T-helper 1 cell treated with Interleukin-12 subunit alpha and Interleukin-12 subunit beta and Interleukin-4 antibody, amounts not matched to agents 30 μg/mL and 1 μg/mL, for 36 hours (primary cell): ENCODE results near the gene THRB.

ENCODE experiments used
- H3K27ac Mint-ChIP-seq: one replicate; pipeline ENCODE4 v1.8.0; 2021; ENCODE audit warnings: mild to moderate bottlenecking, mixed read lengths
- H3K27me3 Mint-ChIP-seq: one replicate; pipeline ENCODE4 v1.8.0; 2021; ENCODE audit warnings: low read depth, mixed read lengths
- H3K36me3 Mint-ChIP-seq: one replicate; pipeline ENCODE4 v1.8.0; 2021; ENCODE audit warnings: low read depth, mixed read lengths
- H3K4me1 Mint-ChIP-seq: one replicate; pipeline ENCODE4 v1.8.0; 2021; ENCODE audit warnings: low read depth, mixed read lengths
- H3K4me3 Mint-ChIP-seq: one replicate; pipeline ENCODE4 v1.8.0; 2021; ENCODE audit warnings: mild to moderate bottlenecking, moderate library complexity, mixed read lengths
- H3K9me3 Mint-ChIP-seq: one replicate; pipeline ENCODE4 v1.8.0; 2021; ENCODE audit warnings: mixed read lengths

THRB gene

DNA sequence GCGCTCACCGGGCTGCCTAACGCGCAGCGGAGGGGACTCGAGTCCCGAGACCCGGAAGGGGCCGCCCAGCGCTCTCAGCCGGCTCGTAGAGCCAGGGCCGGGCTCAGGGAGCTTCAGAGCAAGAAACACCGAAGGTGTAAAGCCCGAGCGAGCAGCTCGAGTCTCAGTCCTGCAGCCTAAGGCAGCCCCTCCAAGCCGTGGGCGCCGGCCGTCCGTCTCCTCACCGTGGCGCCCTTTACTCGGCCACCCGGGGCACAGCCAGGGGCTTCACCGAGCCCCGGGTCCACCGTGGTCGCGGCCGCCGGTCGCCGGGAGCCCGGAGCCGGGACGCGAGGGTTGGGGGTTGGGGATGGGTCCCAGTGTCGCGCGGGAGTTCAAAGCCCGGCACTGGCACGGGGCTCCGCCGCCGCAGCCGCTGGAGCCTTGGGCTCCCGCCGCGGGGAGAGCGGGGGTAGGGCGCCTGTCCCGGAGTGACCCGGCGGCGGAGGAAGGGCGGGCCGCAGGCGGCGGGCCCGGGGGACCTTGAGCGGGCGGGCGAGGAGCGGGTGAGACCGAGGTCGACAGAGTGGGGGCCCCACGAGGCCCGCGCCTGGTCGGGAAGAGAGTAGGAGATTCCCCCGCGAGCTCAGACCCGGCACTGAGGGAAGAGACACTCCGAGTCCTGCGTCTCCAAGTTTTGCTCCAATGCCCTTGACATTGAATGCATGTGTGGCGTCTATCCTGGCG lies 26.9 kb upstream of the THRB start:
- Mint-ChIP-seq H3K27me3 (peaks cover 45% of the 10 kb centered on the region), H3K27ac (no peak overlapping the region), H3K9me3 (no peaks in the 10 kb centered on the region)

GRCh38 chr3:24520976-24521419 lies 26.3 kb upstream of the THRB start:
- H3K4me1 Mint-ChIP-seq = peaks cover 2% of the 10 kb centered on the region
- H3K36me3 Mint-ChIP-seq = peaks cover 3% of the 10 kb centered on the region
- no peak overlapping the region for H3K4me3 Mint-ChIP-seq
- peaks cover 45% of the 10 kb centered on the region for H3K27me3 Mint-ChIP-seq
- H3K27ac Mint-ChIP-seq = no peak overlapping the region
- H3K9me3 Mint-ChIP-seq = no peaks in the 10 kb centered on the region

More for the DNA sequence above, 26.9 kb upstream of the THRB start:
- H3K4me1 Mint-ChIP-seq = peaks cover 2% of the 10 kb centered on the region
- no peak overlapping the region for H3K4me3 Mint-ChIP-seq
- peaks cover 3% of the 10 kb centered on the region for H3K36me3 Mint-ChIP-seq

- H3K27ac Mint-ChIP-seq = no peak overlapping the region
- no peaks in the 10 kb centered on the region for H3K9me3 Mint-ChIP-seq
- H3K4me1 Mint-ChIP-seq = peaks cover 2% of the 10 kb centered on the region
- peaks cover 45% of the 10 kb centered on the region for H3K27me3 Mint-ChIP-seq
- peaks cover 3% of the 10 kb centered on the region for H3K36me3 Mint-ChIP-seq
- no peak overlapping the region for H3K4me3 Mint-ChIP-seq
Measured at GRCh38 chr3:24520101-24520495, 25.4 kb upstream of the THRB start.

- Mint-ChIP-seq H3K36me3 (peaks cover 3% of the 10 kb centered on the region), H3K4me3 (no peak overlapping the region), H3K4me1 (peaks cover 2% of the 10 kb centered on the region), H3K27me3 (peaks cover 45% of the 10 kb centered on the region), H3K9me3 (no peaks in the 10 kb centered on the region), H3K27ac (no peak overlapping the region)
Measured at GRCh38 chr3:24519368-24520100, 24.9 kb upstream of the THRB start.

- H3K9me3 Mint-ChIP-seq = no peaks in the 10 kb centered on the region
- H3K4me1 Mint-ChIP-seq = peaks cover 2% of the 10 kb centered on the region
- peaks cover 44% of the 10 kb centered on the region for H3K27me3 Mint-ChIP-seq
- no peak overlapping the region for H3K27ac Mint-ChIP-seq
- no peak overlapping the region for H3K4me3 Mint-ChIP-seq
- H3K36me3 Mint-ChIP-seq = peaks cover 3% of the 10 kb centered on the region
Measured at GRCh38 chr3:24518990-24519367, 24.3 kb upstream of the THRB start.

DNA sequence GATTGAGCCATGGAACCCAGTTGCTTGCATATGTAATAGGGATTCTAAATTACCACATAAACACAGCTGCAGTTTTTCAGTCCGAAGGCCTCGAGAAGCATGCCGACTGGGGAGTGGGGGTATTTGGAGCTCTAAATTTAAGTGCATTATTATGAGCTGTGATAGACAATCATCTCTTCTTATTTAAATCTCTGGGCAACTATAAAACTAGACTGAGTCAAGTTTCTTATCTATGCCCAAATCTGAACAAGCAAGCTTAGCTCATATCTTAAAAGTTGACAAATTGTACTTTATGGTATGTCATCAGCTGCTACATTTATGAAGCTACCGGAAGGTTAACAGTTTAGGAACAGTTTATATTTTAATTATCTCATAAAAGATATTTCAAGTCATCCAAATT lies 19.5 kb upstream of the THRB start:
- Mint-ChIP-seq H3K27me3 (peaks cover 8% of the 10 kb centered on the region), H3K9me3 (no peaks in the 10 kb centered on the region), H3K4me3 (no peak overlapping the region), H3K4me1 (no peaks in the 10 kb centered on the region), H3K27ac (no peak overlapping the region), H3K36me3 (no peaks in the 10 kb centered on the region)

GRCh38 chr3:24513463-24513862 lies 18.8 kb upstream of the THRB start:
- H3K4me1 Mint-ChIP-seq = no peaks in the 10 kb centered on the region
- no peaks in the 10 kb centered on the region for H3K9me3 Mint-ChIP-seq
- H3K4me3 Mint-ChIP-seq = no peak overlapping the region
- no peak overlapping the region for H3K27ac Mint-ChIP-seq
- H3K27me3 Mint-ChIP-seq = peaks cover 6% of the 10 kb centered on the region
- no peaks in the 10 kb centered on the region for H3K36me3 Mint-ChIP-seq

- no peaks in the 10 kb centered on the region for H3K9me3 Mint-ChIP-seq
- peaks cover 6% of the 10 kb centered on the region for H3K27me3 Mint-ChIP-seq
- no peak overlapping the region for H3K27ac Mint-ChIP-seq
- H3K4me1 Mint-ChIP-seq = no peaks in the 10 kb centered on the region
- no peak overlapping the region for H3K4me3 Mint-ChIP-seq
- no peaks in the 10 kb centered on the region for H3K36me3 Mint-ChIP-seq
Measured at GRCh38 chr3:24512564-24513197, 18.0 kb upstream of the THRB start.

DNA sequence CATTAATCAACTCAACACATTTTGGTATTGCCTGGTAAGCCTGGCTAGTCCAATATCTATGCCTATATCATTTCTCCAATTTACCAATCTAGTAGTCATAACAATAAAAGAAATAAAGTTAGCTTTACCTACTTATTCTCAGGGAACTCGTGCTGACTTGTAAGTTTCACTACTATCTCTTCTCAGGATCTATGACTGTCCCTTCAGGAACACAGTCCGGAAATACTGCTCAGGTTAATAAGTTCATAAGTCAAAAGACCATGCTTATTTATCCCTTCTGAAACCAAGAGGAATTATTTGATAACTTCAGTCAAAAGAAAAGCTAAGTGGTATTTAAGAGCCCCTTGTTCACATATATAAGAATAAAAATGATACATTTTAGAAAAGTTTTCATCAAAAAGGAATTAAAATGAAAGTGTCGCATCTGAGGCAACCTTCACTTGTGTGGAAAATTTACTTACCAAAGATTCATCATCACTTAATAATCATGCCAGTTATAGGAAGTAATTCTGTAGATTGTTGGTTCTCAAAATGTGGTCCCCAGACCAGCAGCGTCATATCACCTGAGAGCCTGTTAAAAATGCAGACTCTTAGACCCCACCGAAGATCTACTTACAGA lies 15.5 kb upstream of the THRB start:
- H3K27ac Mint-ChIP-seq = no peak overlapping the region
- H3K36me3 Mint-ChIP-seq = no peaks in the 10 kb centered on the region
- H3K4me3 Mint-ChIP-seq = no peak overlapping the region

GRCh38 chr3:24508423-24508839 lies 13.8 kb upstream of the THRB start:
- H3K27ac Mint-ChIP-seq = no peak overlapping the region
- no peak overlapping the region for H3K4me3 Mint-ChIP-seq
- H3K27me3 Mint-ChIP-seq = peaks cover 6% of the 10 kb centered on the region
- no peaks in the 10 kb centered on the region for H3K4me1 Mint-ChIP-seq
- no peaks in the 10 kb centered on the region for H3K36me3 Mint-ChIP-seq
- no peaks in the 10 kb centered on the region for H3K9me3 Mint-ChIP-seq

More for the DNA sequence above, 15.5 kb upstream of the THRB start:
- H3K4me1 Mint-ChIP-seq = no peaks in the 10 kb centered on the region
- no peaks in the 10 kb centered on the region for H3K9me3 Mint-ChIP-seq
- H3K27me3 Mint-ChIP-seq = peaks cover 6% of the 10 kb centered on the region

DNA sequence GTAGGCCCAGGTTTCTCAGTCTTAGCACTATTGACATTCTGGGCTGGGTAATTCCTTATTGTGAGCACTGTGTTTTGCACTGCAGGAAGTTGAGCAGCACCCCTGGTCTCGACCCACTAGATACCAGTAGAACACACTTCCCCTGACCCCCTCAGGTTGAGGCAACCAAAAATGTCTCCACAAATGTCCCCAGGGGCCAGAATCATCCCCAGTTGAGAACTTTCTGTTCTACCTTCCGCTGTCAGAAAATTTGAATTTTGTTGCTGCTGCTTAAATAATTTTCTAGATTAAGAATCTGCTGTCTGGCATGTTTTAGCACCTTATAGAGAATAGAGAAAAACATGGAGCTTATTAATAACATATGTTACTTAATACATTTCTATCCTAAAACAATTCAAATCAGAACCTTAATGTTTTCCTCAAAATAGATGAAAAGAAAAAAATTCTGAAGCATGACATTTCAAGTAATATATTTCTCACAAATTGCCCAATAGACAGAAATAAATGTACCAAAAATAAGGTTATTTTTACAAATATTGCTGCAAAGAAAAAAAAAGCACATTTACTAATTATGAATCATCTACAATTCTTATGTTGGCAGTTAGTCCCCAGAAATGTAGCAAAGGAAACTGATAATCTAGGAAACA lies 13.2 kb upstream of the THRB start:
- Mint-ChIP-seq H3K27me3 (peaks cover 6% of the 10 kb centered on the region), H3K27ac (no peak overlapping the region), H3K4me1 (no peaks in the 10 kb centered on the region), H3K9me3 (no peaks in the 10 kb centered on the region), H3K4me3 (no peak overlapping the region), H3K36me3 (no peaks in the 10 kb centered on the region)

GRCh38 chr3:24506966-24507775 lies 12.5 kb upstream of the THRB start:
- H3K27me3 Mint-ChIP-seq = peaks cover 6% of the 10 kb centered on the region
- no peaks in the 10 kb centered on the region for H3K4me1 Mint-ChIP-seq
- no peak overlapping the region for H3K4me3 Mint-ChIP-seq
- H3K9me3 Mint-ChIP-seq = no peaks in the 10 kb centered on the region
- H3K27ac Mint-ChIP-seq = no peak overlapping the region
- H3K36me3 Mint-ChIP-seq = no peaks in the 10 kb centered on the region

GRCh38 chr3:24505691-24506550 lies 11.3 kb upstream of the THRB start:
- Mint-ChIP-seq H3K4me3 (no peak overlapping the region), H3K27me3 (peaks cover 4% of the 10 kb centered on the region), H3K27ac (no peak overlapping the region), H3K4me1 (no peaks in the 10 kb centered on the region), H3K9me3 (no peaks in the 10 kb centered on the region), H3K36me3 (no peaks in the 10 kb centered on the region)
